H1 (cell line): ENCODE results near the gene MCF2L. TPM values are rescaled to one million over a fixed set of nuclear protein-coding genes. Genes with fewer than 3 reads are reported as not detected.

ENCODE experiments used
- CTCF ChIA-PET: fragments of 300-600 bp; sonication (Branson Sonifier 250); formaldehyde crosslinking; loops from one replicate; lab custom pipeline; 2021; ENCODE audit not compliant: partially characterized antibody; lab: Charles Lee
- POLR2A ChIA-PET: fragments of 300-600 bp; sonication (Branson Sonifier 250); formaldehyde crosslinking; loops from one replicate; lab custom pipeline; 2021; ENCODE audit warnings: inconsistent platforms; ENCODE audit not compliant: partially characterized antibody; lab: Charles Lee
- DNase-seq, 2 experiments: peaks; one replicate each; pipeline versions ENCODE4 v3.0.0 to v3.0.0-alpha.2; 2010 to 2022; ENCODE audit warnings: low spot score in 2 of 2, low read depth in 1 of 2, mixed read lengths in 1 of 2
- FAIRE-seq: peaks from 2 replicates; lab custom pipeline; 2011; peaks lifted over from hg19 to GRCh38; lab: Jason Lieb, UNC
- H2AFZ ChIP-seq: 2 replicates; pipeline ENCODE4 v1.8.1; 2012; ENCODE audit warnings: low read length, inconsistent platforms
- H2AK5ac ChIP-seq: 2 replicates; pipeline ENCODE4 v1.6.1; 2013; ENCODE audit warnings: low read depth, low read length
- H2BK120ac ChIP-seq: replicated peaks from 2 replicates; pipeline ENCODE3; 2013; ENCODE audit warnings: low read depth, low read length, inconsistent platforms
- H2BK12ac ChIP-seq: 2 replicates; pipeline ENCODE4 v1.6.1; 2013; ENCODE audit warnings: low read depth, low read length
- H2BK15ac ChIP-seq: 2 replicates; pipeline ENCODE4 v1.6.1; 2013; ENCODE audit warnings: low read length
- H2BK20ac ChIP-seq: 2 replicates; pipeline ENCODE4 v1.6.1; 2013; ENCODE audit warnings: low read length
- H2BK5ac ChIP-seq: 2 replicates; pipeline ENCODE4 v1.6.1; 2013; ENCODE audit warnings: low read depth, low read length
- H3K14ac ChIP-seq: 2 replicates; pipeline ENCODE4 v1.6.1; 2013; ENCODE audit warnings: inconsistent platforms; ENCODE audit not compliant: insufficient read length
- H3K18ac ChIP-seq: 2 replicates; pipeline ENCODE4 v1.6.1; 2013; ENCODE audit warnings: low read length; ENCODE audit errors: extremely low read depth
- H3K23ac ChIP-seq: 2 replicates; pipeline ENCODE4 v1.6.1; 2013; ENCODE audit warnings: inconsistent platforms; ENCODE audit not compliant: insufficient read length
- H3K23me2 ChIP-seq: 2 replicates; pipeline ENCODE4 v1.6.1; 2013; ENCODE audit warnings: low read depth, low read length
- H3K27ac ChIP-seq: 2 replicates; pipeline ENCODE4 v1.6.1; 2011; ENCODE audit warnings: low read depth, low read length, inconsistent platforms
- H3K27me3 ChIP-seq, 4 experiments: replicated peaks in 1 of 4; 1 replicate in 1 of 4; 2 replicates in 3 of 4; pipeline versions ENCODE4 v1.6.1 to v1.8.1; 2011 to 2013; ENCODE audit warnings: low read length in 3 of 4, mild to moderate bottlenecking in 3 of 4, inconsistent platforms in 2 of 4, mixed read lengths in 2 of 4, moderate library complexity in 1 of 4; ENCODE audit not compliant: control insufficient read depth in 3 of 4, insufficient read depth in 3 of 4; ENCODE audit errors: extremely low read depth in 1 of 4
- H3K36me3 ChIP-seq, 4 experiments: 2 replicates each; pipeline versions ENCODE4 v1.6.1 to v1.8.1; 2011 to 2013; ENCODE audit warnings: mild to moderate bottlenecking in 4 of 4, low read length in 3 of 4, moderate library complexity in 2 of 4, control low read depth in 1 of 4, inconsistent platforms in 1 of 4; ENCODE audit not compliant: insufficient read depth in 4 of 4, control insufficient read depth in 2 of 4
- H3K4ac ChIP-seq: replicated peaks from 2 replicates; pipeline ENCODE3; 2013; ENCODE audit warnings: low read length, low read depth, mixed read lengths, inconsistent platforms; ENCODE audit not compliant: insufficient read length
- H3K4me1 ChIP-seq, 4 experiments: replicated peaks in 1 of 4; 1 replicate in 1 of 4; 2 replicates in 3 of 4; pipeline versions ENCODE4 v1.6.1 to v1.8.1; 2011 to 2013; ENCODE audit warnings: low read length in 3 of 4, inconsistent platforms in 2 of 4, mixed read lengths in 1 of 4; ENCODE audit not compliant: insufficient read depth in 4 of 4, control insufficient read depth in 3 of 4
- H3K4me2 ChIP-seq, 2 experiments: 2 replicates each; pipeline versions ENCODE4 v1.6.1 to v1.8.1; 2011 to 2013; ENCODE audit warnings: low read depth in 2 of 2, low read length in 2 of 2, control low read depth in 1 of 2, inconsistent platforms in 1 of 2, mild to moderate bottlenecking in 1 of 2; ENCODE audit not compliant: insufficient read depth in 1 of 2
- H3K4me3 ChIP-seq, 4 experiments: fragments of 200-600, 300-600 bp in 1 of 4; sonication (generic), shearing (Covaris generic), sonication (Bioruptor Twin) in 1 of 4; 2 replicates each; pipeline versions ENCODE4 v1.5.1 to v1.8.1; 2011 to 2016; ENCODE audit warnings: low read length in 4 of 4, low read depth in 3 of 4, control low read depth in 2 of 4, inconsistent platforms in 2 of 4, mild to moderate bottlenecking in 2 of 4, mixed read lengths in 1 of 4, moderate library complexity in 1 of 4; ENCODE audit not compliant: insufficient read depth in 2 of 4; ENCODE audit errors: extremely low read depth in 1 of 4
- H3K56ac ChIP-seq: replicated peaks from 2 replicates; pipeline ENCODE3; 2013; ENCODE audit warnings: low read depth, mild to moderate bottlenecking, mixed read lengths, low read length, inconsistent platforms; ENCODE audit not compliant: insufficient read length
- H3K79me1 ChIP-seq: 2 replicates; pipeline ENCODE4 v1.6.1; 2013; ENCODE audit warnings: low read depth, low read length, control low read depth
- H3K79me2 ChIP-seq, 2 experiments: 2 replicates each; pipeline versions ENCODE4 v1.6.1 to v1.8.1; 2012 to 2013; ENCODE audit warnings: low read length in 2 of 2, mild to moderate bottlenecking in 2 of 2, inconsistent platforms in 1 of 2; ENCODE audit not compliant: insufficient read depth in 2 of 2, control insufficient read depth in 1 of 2
- H3K9ac ChIP-seq, 4 experiments: replicated peaks in 1 of 4; 1 replicate in 1 of 4; 2 replicates in 3 of 4; pipeline versions ENCODE4 v1.6.1 to v1.8.1; 2011 to 2013; ENCODE audit warnings: low read depth in 3 of 4, low read length in 3 of 4, control low read depth in 2 of 4, mild to moderate bottlenecking in 2 of 4, moderate library complexity in 2 of 4, inconsistent platforms in 1 of 4; ENCODE audit errors: extremely low read depth in 1 of 4
- H3K9me3 ChIP-seq, 2 experiments: 2 replicates each; pipeline versions ENCODE4 v1.6.1 to v1.8.1; 2012 to 2013; ENCODE audit warnings: mild to moderate bottlenecking in 2 of 2, moderate library complexity in 2 of 2, control low read depth in 1 of 2, inconsistent platforms in 1 of 2, low read depth in 1 of 2, low read length in 1 of 2, mixed read lengths in 1 of 2; ENCODE audit not compliant: insufficient read depth in 2 of 2
- H4K20me1 ChIP-seq, 2 experiments: replicated peaks in 1 of 2; 2 replicates each; pipeline versions ENCODE3 to v1.8.1; 2011 to 2013; ENCODE audit warnings: inconsistent platforms in 2 of 2, low read length in 2 of 2, mild to moderate bottlenecking in 1 of 2; ENCODE audit not compliant: insufficient read depth in 2 of 2, control insufficient read depth in 1 of 2
- H4K5ac ChIP-seq: 2 replicates; pipeline ENCODE4 v1.6.1; 2013; ENCODE audit warnings: low read length, low read depth, mixed read lengths, inconsistent platforms; ENCODE audit not compliant: insufficient read length
- H4K8ac ChIP-seq: 2 replicates; pipeline ENCODE4 v1.8.0; 2013; ENCODE audit warnings: mild to moderate bottlenecking, moderate library complexity, low read length, inconsistent platforms; ENCODE audit not compliant: insufficient read depth; ENCODE audit errors: extremely low read depth
- H4K91ac ChIP-seq: replicated peaks from 2 replicates; pipeline ENCODE3; 2013; ENCODE audit warnings: low read length, mixed read lengths, inconsistent platforms; ENCODE audit not compliant: insufficient read length
- GABPA ChIP-seq: IDR thresholded peaks from 2 replicates; pipeline ENCODE4 v1.6.1; 2011; ENCODE audit warnings: mild to moderate bottlenecking, low read length, moderate library complexity, borderline replicate concordance; ENCODE audit not compliant: insufficient read depth
- SAP30 ChIP-seq: fragments of 300-600 bp; sonication (generic); IDR thresholded peaks from 2 replicates; pipeline ENCODE4 v1.7.1; 2012; ENCODE audit warnings: low read length, moderate library complexity, mild to moderate bottlenecking, inconsistent platforms; ENCODE audit not compliant: insufficient read depth, insufficient replicate concordance
- ZNF274 ChIP-seq: IDR thresholded peaks from 2 replicates; pipeline ENCODE4 v1.7.0; 2012; ENCODE audit warnings: low read length, borderline replicate concordance; ENCODE audit errors: extremely low read depth
- WGBS, 2 experiments: shearing (Covaris generic) in 1 of 2; methylation state at CpG; one replicate each; pipeline versions ENCODE4 v1.1.6 to v1.1.7; 2013 to 2015; ENCODE audit warnings: low lambda C conversion rate in 2 of 2, mixed read lengths in 2 of 2, inconsistent platforms in 1 of 2, low coverage in 1 of 2, missing lambda C conversion rate in 1 of 2; ENCODE audit not compliant: insufficient replicate concordance in 2 of 2, insufficient coverage in 1 of 2, insufficient read length in 1 of 2; ENCODE audit errors: extremely low coverage in 1 of 2, missing lambda C conversion rate in 1 of 2; 5-methylcytosine and 5-hydroxymethylcytosine counted together
- polyA plus RNA-seq, 7 experiments: library from polyadenylated mRNA; depleted of rRNA in 3 of 7; stranded (reverse) in 5 of 7; unstranded in 2 of 7; fragments of >200 nt in 5 of 7; fragments of 200-250 nt in 2 of 7; gene quantifications; 1 replicate in 5 of 7; 2 replicates in 1 of 7; 4 replicates in 1 of 7; pipeline versions ENCODE4 v1.2.1 to v1.2.3, GENCODE V29; 2011 to 2013; ENCODE audit warnings: missing spikeins in 2 of 7, mixed read lengths in 2 of 7
- total RNA-seq: library from RNA; stranded (reverse); fragmentation: NEBNext Ultra II Directional; extraction: Animal tissue kit (Norgen Biotek cat#: 25700); gene quantifications from 2 replicates; pipeline ENCODE4 v1.2.1, GENCODE V29; 2021

The MCF2L gene
- total and polyA plus RNA-seq, 2 of the 8 experiments (the other 6 are each of a cell fraction or from before 2014, with no cell fraction given), result 10.1 to 24.4 TPM

DNA sequence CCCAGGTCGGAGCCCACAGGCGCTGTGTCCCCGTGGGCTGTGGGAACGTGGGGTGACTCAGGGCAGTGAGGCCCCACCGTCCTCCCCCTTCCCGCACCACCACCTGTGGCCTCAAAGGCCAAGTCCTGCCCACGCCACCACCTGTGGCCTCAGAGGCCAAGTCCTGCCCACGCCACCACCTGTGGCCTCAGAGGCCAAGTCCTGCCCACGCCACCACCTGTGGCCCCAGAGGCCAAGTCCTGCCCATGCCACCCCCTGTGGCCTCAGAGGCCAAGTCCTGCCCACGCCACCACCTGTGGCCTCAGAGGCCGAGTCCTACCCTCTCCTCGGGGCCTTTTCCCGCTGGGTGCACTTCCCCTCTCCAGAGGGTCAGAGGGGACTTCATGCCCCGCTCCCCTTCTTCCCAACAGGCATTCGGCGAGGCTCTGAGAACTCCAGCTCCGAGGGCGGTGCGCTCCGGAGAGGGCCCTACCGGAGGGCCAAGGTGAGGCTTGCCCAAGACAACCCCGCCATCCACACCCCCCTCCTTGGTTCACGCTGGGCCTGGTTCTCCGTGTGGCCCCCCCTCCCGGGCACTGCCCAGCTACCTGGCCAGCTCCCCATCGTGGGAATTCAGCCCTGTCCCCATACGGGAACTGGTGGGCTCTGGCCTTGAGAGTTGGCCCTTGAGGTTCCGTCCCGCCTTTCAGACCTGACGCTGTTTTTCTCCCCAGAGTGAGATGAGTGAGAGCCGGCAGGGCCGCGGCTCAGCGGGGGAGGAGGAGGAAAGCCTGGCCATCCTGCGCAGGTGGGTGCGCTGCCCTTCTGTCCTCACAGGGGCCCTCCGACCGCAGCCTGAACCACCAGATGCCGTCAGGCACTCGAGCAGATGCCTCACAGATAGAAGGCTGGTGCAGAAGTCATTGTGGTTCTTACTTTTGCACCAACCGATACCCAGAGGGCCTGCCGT is 109.2 kb downstream of the MCF2L start:
- Histone ChIP-seq H3K4ac (no peak overlapping the region), H3K9ac (no peak overlapping the region), H3K36me3 (peaks cover 0 to 3% (median 0%) of the 10 kb centered on the region in 4 experiments; a peak in 6 of 8 replicates)
- no peak for TF ChIP-seq GABPA
- TF ChIP-seq ZNF274, result no peak
- TF ChIP-seq SAP30, result no peak

More for the DNA sequence above, 109.2 kb downstream of the MCF2L start:
- Histone ChIP-seq H3K23me2 (no peaks in the 10 kb centered on the region), H3K9me3 (no peaks in the 10 kb centered on the region), H3K79me2 (no peaks in the 10 kb centered on the region), H3K56ac (no peak overlapping the region), H2BK120ac (no peak overlapping the region), H4K91ac (no peak overlapping the region), H2BK15ac (no peak overlapping the region), H3K27ac (no peak overlapping the region; the same call in 1 of the 2 replicates), H2AFZ (no peak overlapping the region), H4K8ac (no peak overlapping the region; the same call in 1 of the 2 replicates), H2BK12ac (no peak overlapping the region), H3K4me2 (no peak overlapping the region), H2BK20ac (no peak overlapping the region), H3K4me1 (no peaks in the 10 kb centered on the region), H3K79me1 (no peaks in the 10 kb centered on the region), H4K5ac (no peak overlapping the region), H4K20me1 (no peaks in the 10 kb centered on the region), H2AK5ac (no peak overlapping the region), H3K18ac (no peak overlapping the region), H3K14ac (no peak overlapping the region), H3K4me3 (no peak overlapping the region), H2BK5ac (no peak overlapping the region; the same call in 1 of the 2 replicates), H3K27me3 (no peaks in the 10 kb centered on the region), H3K23ac (no peak overlapping the region)
- POLR2A ChIA-PET, result no interaction called here
- 90% methylated on average over 32 of the region's 42 CpGs; no CpG with 5 or more reads in 1 of the 2 experiments for WGBS, 2 experiments
- CTCF ChIA-PET, result interaction anchor here (1.2 to 2.8 kb wide), 3 partner anchors 8 to 41 kb away, joined by 3 to 16 read pairs (median 3); no protein-coding TSS in a partner anchor
- FAIRE-seq (no peak), DNase-seq (no peak)
